Astrocyte (in vitro differentiated cells and primary cell): ENCODE results near the gene BCR. TPM values are rescaled to one million over a fixed set of nuclear protein-coding genes. Genes with fewer than 3 reads are reported as not detected.

Experiments
- DNase-seq: peaks from one replicate; pipeline ENCODE4 v3.0.0-alpha.2; 2010; ENCODE audit warnings: low read depth
- FAIRE-seq: peaks from 2 replicates; lab custom pipeline; 2011; peaks lifted over from hg19 to GRCh38; lab: Jason Lieb, UNC
- H2AFZ ChIP-seq: 2 replicates; pipeline ENCODE4 v1.6.0; 2012; ENCODE audit warnings: low read depth, low read length, inconsistent platforms
- H3K27ac ChIP-seq: 2 replicates; pipeline ENCODE4 v1.5.1; 2011; ENCODE audit warnings: low read depth, low read length, inconsistent platforms
- H3K27me3 ChIP-seq: 2 replicates; pipeline ENCODE4 v1.6.0; 2011; ENCODE audit warnings: low read length, inconsistent platforms; ENCODE audit not compliant: insufficient read depth
- H3K36me3 ChIP-seq: 2 replicates; pipeline ENCODE4 v1.5.1; 2011; ENCODE audit warnings: low read length, inconsistent platforms; ENCODE audit not compliant: insufficient read depth
- H3K4me1 ChIP-seq: 2 replicates; pipeline ENCODE4 v1.5.1; 2011; ENCODE audit warnings: low read length, inconsistent platforms; ENCODE audit not compliant: insufficient read depth
- H3K4me2 ChIP-seq: 2 replicates; pipeline ENCODE4 v1.6.0; 2012; ENCODE audit warnings: low read length, inconsistent platforms
- H3K4me3 ChIP-seq: 2 replicates; pipeline ENCODE4 v1.5.1; 2011; ENCODE audit warnings: low read depth, mild to moderate bottlenecking, low read length, inconsistent platforms; ENCODE audit not compliant: insufficient read depth
- H3K79me2 ChIP-seq: 2 replicates; pipeline ENCODE4 v1.6.0; 2012; ENCODE audit warnings: mild to moderate bottlenecking, low read length, inconsistent platforms; ENCODE audit not compliant: insufficient read depth
- H3K9ac ChIP-seq: 2 replicates; pipeline ENCODE4 v1.6.0; 2012; ENCODE audit warnings: mild to moderate bottlenecking, low read length, inconsistent platforms
- H3K9me3 ChIP-seq: 2 replicates; pipeline ENCODE4 v1.5.1; 2012; ENCODE audit warnings: low read depth, mild to moderate bottlenecking, low read length, inconsistent platforms; ENCODE audit not compliant: insufficient read depth
- H4K20me1 ChIP-seq: 2 replicates; pipeline ENCODE4 v1.6.0; 2012; ENCODE audit warnings: low read length, inconsistent platforms; ENCODE audit not compliant: insufficient read depth
- H3K27ac Mint-ChIP-seq: one replicate; pipeline ENCODE4 v1.8.0; 2021; ENCODE audit warnings: mild to moderate bottlenecking, mixed read lengths; ENCODE audit not compliant: unreplicated experiment
- H3K27me3 Mint-ChIP-seq: one replicate; pipeline ENCODE4 v1.8.0; 2021; ENCODE audit warnings: low read depth, mixed read lengths; ENCODE audit not compliant: unreplicated experiment
- H3K36me3 Mint-ChIP-seq: one replicate; pipeline ENCODE4 v1.8.0; 2021; ENCODE audit warnings: low read depth, mixed read lengths; ENCODE audit not compliant: unreplicated experiment
- H3K4me1 Mint-ChIP-seq: one replicate; pipeline ENCODE4 v1.8.0; 2021; ENCODE audit warnings: low read depth, mixed read lengths; ENCODE audit not compliant: unreplicated experiment
- H3K4me3 Mint-ChIP-seq: one replicate; pipeline ENCODE4 v1.8.0; 2021; ENCODE audit warnings: mild to moderate bottlenecking, moderate library complexity, mixed read lengths; ENCODE audit not compliant: unreplicated experiment
- H3K9me3 Mint-ChIP-seq: one replicate; pipeline ENCODE4 v1.8.0; 2021; ENCODE audit warnings: mild to moderate bottlenecking, mixed read lengths; ENCODE audit not compliant: unreplicated experiment
- CTCF ChIP-seq: IDR thresholded peaks from 2 replicates; pipeline ENCODE4 v1.5.1; 2011; ENCODE audit warnings: low read depth, mild to moderate bottlenecking, inconsistent platforms, low read length, moderate library complexity; ENCODE audit not compliant: insufficient read depth
- EZH2 ChIP-seq: IDR thresholded peaks from 2 replicates; pipeline ENCODE4 v1.6.1; 2012; ENCODE audit warnings: mild to moderate bottlenecking, low read length, inconsistent platforms; ENCODE audit not compliant: insufficient read depth
- total RNA-seq: library from RNA; stranded (reverse); gene quantifications from 2 replicates; pipeline ENCODE4 v1.2.1, GENCODE V29; 2021

Gene BCR
- total RNA-seq, 1 donor from 2014 or later: 48.9 TPM

GRCh38 chr22:23270798-23271596 lies 90.7 kb downstream of the BCR start:
- no peak for DNase-seq
- Histone ChIP-seq H3K9ac (no peak overlapping the region), H3K27me3 (no peaks in the 10 kb centered on the region), H4K20me1 (peaks cover 23% of the 10 kb centered on the region), H3K9me3 (no peaks in the 10 kb centered on the region), H3K4me1 (no peaks in the 10 kb centered on the region), H3K79me2 (no peaks in the 10 kb centered on the region), H3K4me2 (no peak overlapping the region), H3K27ac (no peak overlapping the region), H3K4me3 (no peak overlapping the region), H3K36me3 (peaks cover 3% of the 10 kb centered on the region), H2AFZ (no peak overlapping the region)
- Mint-ChIP-seq H3K4me1 (no peaks in the 10 kb centered on the region), H3K27me3 (no peaks in the 10 kb centered on the region), H3K4me3 (no peak overlapping the region), H3K36me3 (peaks cover 34% of the 10 kb centered on the region), H3K9me3 (no peaks in the 10 kb centered on the region), H3K27ac (no peak overlapping the region)
- TF ChIP-seq CTCF (no peak), EZH2 (no peak)
- FAIRE-seq: no peak

GRCh38 chr22:23271597-23271908 lies 91.2 kb downstream of the BCR start:
- Histone ChIP-seq H3K4me3 (no peak overlapping the region), H3K4me1 (no peaks in the 10 kb centered on the region), H3K9me3 (no peaks in the 10 kb centered on the region), H4K20me1 (peaks cover 20% of the 10 kb centered on the region), H2AFZ (no peak overlapping the region), H3K79me2 (no peaks in the 10 kb centered on the region), H3K9ac (no peak overlapping the region), H3K27me3 (no peaks in the 10 kb centered on the region), H3K27ac (no peak overlapping the region), H3K4me2 (no peak overlapping the region), H3K36me3 (peaks cover 3% of the 10 kb centered on the region)
- H3K36me3 Mint-ChIP-seq: peaks cover 35% of the 10 kb centered on the region
- TF ChIP-seq EZH2: no peak
- TF ChIP-seq CTCF: no peak
- H3K4me1 Mint-ChIP-seq: no peaks in the 10 kb centered on the region
- no peaks in the 10 kb centered on the region for H3K27me3 Mint-ChIP-seq
- no peak for DNase-seq
- FAIRE-seq: no peak
- no peak overlapping the region for H3K4me3 Mint-ChIP-seq
- no peaks in the 10 kb centered on the region for H3K9me3 Mint-ChIP-seq
- no peak overlapping the region for H3K27ac Mint-ChIP-seq

- no peak overlapping the region for H3K27ac ChIP-seq
- H3K4me2 ChIP-seq: no peak overlapping the region
- H3K4me3 ChIP-seq: no peak overlapping the region
- no peaks in the 10 kb centered on the region for H3K79me2 ChIP-seq
- H3K9me3 ChIP-seq: no peaks in the 10 kb centered on the region
- FAIRE-seq: no peak
- no peak overlapping the region for H3K27ac Mint-ChIP-seq
- DNase-seq: no peak
- no peaks in the 10 kb centered on the region for H3K27me3 Mint-ChIP-seq
- H3K27me3 ChIP-seq: no peaks in the 10 kb centered on the region
- peaks cover 35% of the 10 kb centered on the region for H3K36me3 Mint-ChIP-seq
- TF ChIP-seq CTCF (no peak), EZH2 (no peak)
- H3K36me3 ChIP-seq: peaks cover 3% of the 10 kb centered on the region
- no peak overlapping the region for H2AFZ ChIP-seq
- no peaks in the 10 kb centered on the region for H3K4me1 ChIP-seq
- H3K9ac ChIP-seq: no peak overlapping the region
- H3K4me3 Mint-ChIP-seq: no peak overlapping the region
- peaks cover 17% of the 10 kb centered on the region for H4K20me1 ChIP-seq
- no peaks in the 10 kb centered on the region for H3K9me3 Mint-ChIP-seq
- H3K4me1 Mint-ChIP-seq: no peaks in the 10 kb centered on the region
Measured at GRCh38 chr22:23272371-23272770, 92.1 kb downstream of the BCR start.
